Activated CD4-positive, alpha-beta T cell treated with anti-CD3 and anti-CD28 coated beads for 36 hours (primary cell): ENCODE measurements around the gene C1orf174. TPM values are rescaled to one million over a fixed set of nuclear protein-coding genes. Genes with fewer than 3 reads are reported as not detected.

Experiments
- ATAC-seq: fragments of 200-7000 bp; cut with Tn5 transposase; one replicate; pipeline ENCODE4 v1.10.0; 2021; ENCODE audit warnings: mild to moderate bottlenecking, moderate library complexity
- CTCF ChIA-PET: fragments of 350-600 bp; sonication (Branson Sonifier 250); formaldehyde crosslinking; loops from one replicate; lab custom pipeline; 2021; ENCODE audit warnings: antibody characterized with exemption; lab: Charles Lee
- POLR2A ChIA-PET: fragments of 350-600 bp; sonication (Branson Sonifier 250); formaldehyde crosslinking; loops from one replicate; lab custom pipeline; 2021; ENCODE audit warnings: antibody characterized with exemption, inconsistent platforms; lab: Charles Lee
- DNase-seq: peaks from one replicate; pipeline ENCODE4 v3.0.0-alpha.2; 2020
- H3K27ac Mint-ChIP-seq: one replicate; pipeline ENCODE4 v1.8.0; 2021; ENCODE audit warnings: mixed read lengths
- H3K27me3 Mint-ChIP-seq: one replicate; pipeline ENCODE4 v1.8.0; 2021; ENCODE audit warnings: mixed read lengths
- H3K36me3 Mint-ChIP-seq: one replicate; pipeline ENCODE4 v1.8.0; 2021; ENCODE audit warnings: low read depth, mixed read lengths
- H3K4me1 Mint-ChIP-seq: one replicate; pipeline ENCODE4 v1.8.0; 2021; ENCODE audit warnings: mixed read lengths
- H3K4me3 Mint-ChIP-seq: one replicate; pipeline ENCODE4 v1.8.0; 2021; ENCODE audit warnings: mild to moderate bottlenecking, moderate library complexity, mixed read lengths
- H3K9me3 Mint-ChIP-seq: one replicate; pipeline ENCODE4 v1.8.0; 2021; ENCODE audit warnings: low read depth, mixed read lengths
- intact Hi-C, 2 experiments: fragments of 100-400 bp; cut with DNase I in 1 of 2; cut with micrococcal nuclease in 1 of 2; formaldehyde crosslinking; loops; one replicate each; pipeline versions ENCODE4 v1.14.2 to v1.15.1; 2022 to 2024; cut with DNase I, micrococcal nuclease
- total RNA-seq, 2 experiments: library from RNA; stranded (reverse); gene quantifications; one replicate each; pipeline ENCODE4 v1.2.3, GENCODE V29; 2021

The C1orf174 gene
- total RNA-seq, 2 experiments from 2014 or later, result 39.8 to 49.4 TPM

- Mint-ChIP-seq H3K4me1 (peaks cover 3% of the 10 kb centered on the region), H3K36me3 (no peaks in the 10 kb centered on the region), H3K27ac (no peak overlapping the region), H3K9me3 (no peaks in the 10 kb centered on the region), H3K4me3 (no peak overlapping the region), H3K27me3 (no peaks in the 10 kb centered on the region)
- intact Hi-C loops, result loop anchor here in 1 of 2 experiments (10.0 kb wide), 1 partner anchor 130 kb away; no protein-coding TSS in a partner anchor
- POLR2A ChIA-PET, result no interaction called here
- ATAC-seq (no peak), DNase-seq (no peak)
- CTCF ChIA-PET, result no interaction called here
These were observed 14.3 kb upstream of the C1orf174 start for GRCh38 chr1:3914331-3914851.

GRCh38 chr1:3912809-3913685, 13.0 kb upstream of the C1orf174 start:
- Mint-ChIP-seq H3K4me3 (no peak overlapping the region), H3K4me1 (peaks cover 3% of the 10 kb centered on the region), H3K27me3 (no peaks in the 10 kb centered on the region), H3K27ac (no peak overlapping the region), H3K36me3 (no peaks in the 10 kb centered on the region), H3K9me3 (no peaks in the 10 kb centered on the region)
- POLR2A ChIA-PET, result no interaction called here
- no peak for DNase-seq
- no peak for ATAC-seq
- CTCF ChIA-PET, result no interaction called here
- intact Hi-C loops, result loop anchor here in 1 of 2 experiments (10.0 kb wide), 1 partner anchor 132 kb away; no protein-coding TSS in a partner anchor

GRCh38 chr1:3911981-3912808, 12.1 kb upstream of the C1orf174 start:
- POLR2A ChIA-PET, result no interaction called here
- intact Hi-C loops, result loop anchor here in 1 of 2 experiments (2.0 to 10.0 kb wide), 3 partner anchors 133 to 1833 kb away; no protein-coding TSS in a partner anchor
- H3K36me3 Mint-ChIP-seq, result no peaks in the 10 kb centered on the region
- H3K27me3 Mint-ChIP-seq, result no peaks in the 10 kb centered on the region
- no peaks in the 10 kb centered on the region for H3K9me3 Mint-ChIP-seq
- CTCF ChIA-PET, result no interaction called here
- DNase-seq, result no peak
- no peak overlapping the region for H3K27ac Mint-ChIP-seq
- no peak overlapping the region for H3K4me3 Mint-ChIP-seq
- peaks cover 3% of the 10 kb centered on the region for H3K4me1 Mint-ChIP-seq
- ATAC-seq, result no peak

GRCh38 chr1:3910857-3911845, 11.1 kb upstream of the C1orf174 start:
- Mint-ChIP-seq H3K4me1 (peaks cover 3% of the 10 kb centered on the region), H3K36me3 (no peaks in the 10 kb centered on the region), H3K27me3 (no peaks in the 10 kb centered on the region), H3K27ac (no peak overlapping the region), H3K4me3 (no peak overlapping the region), H3K9me3 (no peaks in the 10 kb centered on the region)
- ATAC-seq, result peak; percentile 87
- DNase-seq, result peak; percentile 90
- POLR2A ChIA-PET, result no interaction called here
- intact Hi-C loops, result loop anchor here in 1 of 2 experiments (2.0 to 10.0 kb wide), 3 partner anchors 134 to 1834 kb away; no protein-coding TSS in a partner anchor
- CTCF ChIA-PET, result interaction anchor here (0.7 to 1.0 kb wide), 2 partner anchors 11 to 94 kb away, joined by 3 read pairs; no protein-coding TSS in a partner anchor

- no peaks in the 10 kb centered on the region for H3K27me3 Mint-ChIP-seq
- CTCF ChIA-PET, result no interaction called here
- intact Hi-C loops, result loop anchor here in 1 of 2 experiments (2.0 to 10.0 kb wide), 3 partner anchors 135 to 1835 kb away; no protein-coding TSS in a partner anchor
These were observed 10.1 kb upstream of the C1orf174 start for GRCh38 chr1:3910049-3910731.

GRCh38 chr1:3909615-3910014, 9.5 kb upstream of the C1orf174 start:
- no peak overlapping the region for H3K4me3 Mint-ChIP-seq
- POLR2A ChIA-PET, result no interaction called here
- no peak for ATAC-seq
- H3K36me3 Mint-ChIP-seq, result no peaks in the 10 kb centered on the region
- CTCF ChIA-PET, result no interaction called here
- H3K4me1 Mint-ChIP-seq, result peaks cover 3% of the 10 kb centered on the region
- no peak for DNase-seq
- H3K27me3 Mint-ChIP-seq, result no peaks in the 10 kb centered on the region
- no peak overlapping the region for H3K27ac Mint-ChIP-seq
- intact Hi-C loops, result loop anchor here in 1 of 2 experiments (2.0 to 10.0 kb wide), 3 partner anchors 135 to 1835 kb away; no protein-coding TSS in a partner anchor
- no peaks in the 10 kb centered on the region for H3K9me3 Mint-ChIP-seq

More at GRCh38 chr1:3910049-3910731, 10.1 kb upstream of the C1orf174 start:
- POLR2A ChIA-PET, result no interaction called here
- Mint-ChIP-seq H3K9me3 (no peaks in the 10 kb centered on the region), H3K27ac (no peak overlapping the region), H3K4me1 (peaks cover 3% of the 10 kb centered on the region), H3K36me3 (no peaks in the 10 kb centered on the region), H3K4me3 (no peak overlapping the region)
- DNase-seq, result no peak
- ATAC-seq, result no peak

- H3K4me3 Mint-ChIP-seq, result no peak overlapping the region
- ATAC-seq, result no peak
- H3K27me3 Mint-ChIP-seq, result no peaks in the 10 kb centered on the region
- intact Hi-C loops, result no loop called here
- H3K27ac Mint-ChIP-seq, result no peak overlapping the region
- H3K36me3 Mint-ChIP-seq, result no peaks in the 10 kb centered on the region
- H3K9me3 Mint-ChIP-seq, result no peaks in the 10 kb centered on the region
- peaks cover 3% of the 10 kb centered on the region for H3K4me1 Mint-ChIP-seq
- ChIA-PET POLR2A (no interaction called here), CTCF (interaction anchor here (0.7 kb wide), 1 partner anchor 24 kb away, joined by 3 read pairs; no protein-coding TSS in a partner anchor)
- peak; percentile 2 for DNase-seq
These were observed 8.9 kb upstream of the C1orf174 start for GRCh38 chr1:3908886-3909517.

GRCh38 chr1:3907621-3908165, 7.6 kb upstream of the C1orf174 start:
- Mint-ChIP-seq H3K36me3 (no peaks in the 10 kb centered on the region), H3K4me3 (no peak overlapping the region), H3K27me3 (no peaks in the 10 kb centered on the region), H3K4me1 (peaks cover 16% of the 10 kb centered on the region), H3K9me3 (no peaks in the 10 kb centered on the region), H3K27ac (no peak overlapping the region)
- no peak for DNase-seq
- intact Hi-C loops, result no loop called here
- ChIA-PET POLR2A (no interaction called here), CTCF (interaction anchor here (0.7 to 1.1 kb wide), 2 partner anchors 12 to 1840 kb away, joined by 3 read pairs; no protein-coding TSS in a partner anchor)
- no peak for ATAC-seq

GRCh38 chr1:3907031-3907534, 7.0 kb upstream of the C1orf174 start:
- ATAC-seq (peak; percentile 14), DNase-seq (peak; percentile 72)
- ChIA-PET POLR2A (no interaction called here), CTCF (interaction anchor here (1.1 kb wide), 1 partner anchor 13 kb away, joined by 3 read pairs; no protein-coding TSS in a partner anchor)
- Mint-ChIP-seq H3K4me3 (no peak overlapping the region), H3K9me3 (no peaks in the 10 kb centered on the region), H3K36me3 (no peaks in the 10 kb centered on the region), H3K4me1 (peaks cover 22% of the 10 kb centered on the region), H3K27ac (no peak overlapping the region), H3K27me3 (no peaks in the 10 kb centered on the region)
- intact Hi-C loops, result no loop called here
